Right kidney (tissue), 9 donors: ENCODE measurements around the gene CDKN2D.
A peak's percentile ranks its signal among the peaks of the same experiment; 100 is the strongest.

Experiments
- DNase-seq: peaks from one replicate; pipeline ENCODE4 v3.0.0-alpha.2; 2016
- long read RNA-seq, 8 donors: transcript quantifications; one replicate each; lab custom pipeline, GENCODE V29; 2026

Gene CDKN2D
- long read RNA-seq, donor 1, transcript CDKN2D-202 (2 exons, 1,422 nt), result major isoform, 11 of 12 reads
- long read RNA-seq, donor 1, partial matches to known transcripts, result 0 of 12 reads
- long read RNA-seq, donor 1, other reads (novel, unspliced or antisense), result 0 of 12 reads
- long read RNA-seq, donor 2, partial matches to known transcripts, result 0 of 5 reads
- long read RNA-seq, donor 2, other reads (novel, unspliced or antisense), result 0 of 5 reads
- long read RNA-seq, donor 3, partial matches to known transcripts, result 0 of 4 reads
- long read RNA-seq, donor 3, other reads (novel, unspliced or antisense), result 0 of 4 reads
- long read RNA-seq, donor 4, transcript CDKN2D-202 (2 exons, 1,422 nt), result major isoform, 10 of 10 reads
- long read RNA-seq, donor 4, partial matches to known transcripts, result 0 of 10 reads
- long read RNA-seq, donor 4, other reads (novel, unspliced or antisense), result 0 of 10 reads
- long read RNA-seq, donor 5, transcript CDKN2D-202 (2 exons, 1,422 nt), result major isoform, 13 of 17 reads
- long read RNA-seq, donor 5, partial matches to known transcripts, result 0 of 17 reads
- long read RNA-seq, donor 5, other reads (novel, unspliced or antisense), result 0 of 17 reads
- long read RNA-seq, donor 6, transcript CDKN2D-202 (2 exons, 1,422 nt), result major isoform, 8 of 10 reads
- long read RNA-seq, donor 6, partial matches to known transcripts, result 0 of 10 reads
- long read RNA-seq, donor 6, other reads (novel, unspliced or antisense), result 0 of 10 reads
- long read RNA-seq, donor 7, result 0 reads
- long read RNA-seq, donor 8, transcript CDKN2D-202 (2 exons, 1,422 nt), result major isoform, 6 of 6 reads
- long read RNA-seq, donor 8, partial matches to known transcripts, result 0 of 6 reads
- long read RNA-seq, donor 8, other reads (novel, unspliced or antisense), result 0 of 6 reads

DNA sequence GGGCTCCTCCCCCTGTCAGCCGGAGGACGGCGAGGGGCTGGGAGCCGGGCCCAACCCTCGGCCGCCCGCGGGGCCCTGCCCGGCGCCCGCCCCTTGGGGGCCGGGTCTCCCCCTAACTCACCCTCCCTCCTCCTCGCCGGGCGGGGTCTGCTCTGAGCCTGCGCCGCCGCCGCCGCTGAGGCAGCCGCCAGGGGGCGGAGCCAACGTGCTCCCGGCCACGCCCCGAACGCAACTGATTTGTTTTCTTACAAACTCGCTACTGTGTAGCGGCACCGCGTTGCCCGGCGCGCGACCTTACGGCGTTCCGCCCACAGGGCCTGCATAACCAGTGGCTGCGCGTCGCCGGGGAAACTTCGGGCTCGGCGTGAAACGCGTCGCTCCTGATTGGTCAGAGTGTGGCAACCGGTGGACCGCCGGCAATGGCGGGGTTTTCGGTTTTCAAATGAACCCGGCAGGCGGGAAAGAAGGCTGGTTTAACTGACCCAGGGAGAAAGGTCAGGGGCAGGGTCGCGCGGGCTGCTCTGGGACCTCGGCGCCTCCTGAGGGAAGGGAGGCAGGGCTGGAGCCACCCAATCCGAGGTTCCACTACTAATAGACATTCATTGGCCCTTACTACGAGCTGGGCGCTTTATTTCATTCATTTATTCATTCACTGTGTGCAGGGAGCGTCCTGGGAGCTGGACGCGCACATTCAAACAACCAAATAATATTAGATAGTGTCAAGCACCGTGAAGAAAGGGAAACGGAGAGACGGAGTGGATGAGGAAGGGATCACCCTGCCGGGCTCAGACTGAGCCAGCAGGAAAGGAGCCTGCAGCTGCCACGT lies at the start of gene CDKN2D:
TSS of gene CDKN2D (minus strand) at position 154 of the 826 bp plus-strand sequence. CDS start 326 bp downstream, outside the sequence.
- peak; percentile 94 for DNase-seq

DNA sequence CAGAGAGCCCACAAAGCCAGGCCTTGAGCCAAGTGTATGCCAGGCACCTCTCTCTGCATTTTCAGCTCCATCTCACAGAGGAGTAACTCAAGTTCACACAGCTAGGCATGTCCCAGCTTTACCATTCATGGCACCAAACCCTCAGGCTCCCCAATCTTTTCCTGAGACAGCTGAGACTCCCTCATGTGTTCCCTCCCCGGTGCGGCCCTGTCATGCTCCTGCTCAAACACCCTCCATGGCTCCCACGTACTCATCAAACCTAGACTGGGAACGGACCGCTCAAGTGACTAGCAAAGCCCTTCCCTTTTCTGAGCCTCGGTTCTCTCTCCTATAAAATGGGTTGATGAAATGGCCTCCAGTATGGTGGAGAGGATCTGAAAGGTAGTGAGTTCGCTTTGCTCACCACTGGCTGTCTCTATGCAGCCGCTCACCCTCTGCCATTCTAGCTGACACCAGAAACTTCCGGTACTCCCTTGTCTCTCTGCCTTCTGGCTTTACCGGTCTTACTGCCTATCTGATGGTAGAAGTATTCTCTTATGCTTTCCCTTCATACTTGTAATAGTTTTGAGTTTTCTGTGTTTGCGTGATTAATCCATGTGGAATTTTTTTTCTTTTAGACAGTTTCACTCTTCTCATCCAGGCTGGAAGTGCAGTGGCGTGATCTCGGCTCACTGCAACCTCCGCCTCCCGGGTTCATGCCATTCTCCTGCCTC lies 48.8 kb upstream of the CDKN2D start:
- no peak for DNase-seq

DNA sequence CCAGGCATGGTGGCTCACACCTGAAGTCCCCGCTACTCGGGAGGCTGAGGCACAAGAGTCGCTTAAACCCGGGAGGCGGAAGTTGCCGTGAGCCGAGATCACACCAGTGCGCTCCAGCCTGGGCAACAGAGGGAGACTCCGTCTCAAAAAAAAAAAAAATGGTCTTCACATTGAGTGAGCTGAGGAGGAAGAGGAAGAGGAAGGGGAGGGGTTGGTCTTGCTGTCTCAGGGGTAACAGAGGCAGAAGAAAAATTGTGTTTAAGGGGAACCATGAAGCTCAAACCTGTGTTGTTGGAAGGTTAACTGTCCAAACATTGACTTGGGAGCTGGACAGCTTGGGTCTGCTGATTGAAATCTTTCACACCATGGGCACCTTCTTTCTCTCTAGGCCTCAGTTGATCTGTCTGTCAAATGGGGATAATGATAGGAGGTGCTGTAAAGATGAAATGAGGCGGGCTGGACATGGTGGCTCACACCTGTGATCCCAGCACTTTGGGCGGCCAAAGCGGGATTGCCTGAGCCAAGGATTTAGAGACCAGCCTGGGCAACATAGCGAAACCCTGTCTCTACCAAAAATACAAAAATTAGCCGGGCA lies 46.7 kb upstream of the CDKN2D start:
- DNase-seq, result no peak

DNA sequence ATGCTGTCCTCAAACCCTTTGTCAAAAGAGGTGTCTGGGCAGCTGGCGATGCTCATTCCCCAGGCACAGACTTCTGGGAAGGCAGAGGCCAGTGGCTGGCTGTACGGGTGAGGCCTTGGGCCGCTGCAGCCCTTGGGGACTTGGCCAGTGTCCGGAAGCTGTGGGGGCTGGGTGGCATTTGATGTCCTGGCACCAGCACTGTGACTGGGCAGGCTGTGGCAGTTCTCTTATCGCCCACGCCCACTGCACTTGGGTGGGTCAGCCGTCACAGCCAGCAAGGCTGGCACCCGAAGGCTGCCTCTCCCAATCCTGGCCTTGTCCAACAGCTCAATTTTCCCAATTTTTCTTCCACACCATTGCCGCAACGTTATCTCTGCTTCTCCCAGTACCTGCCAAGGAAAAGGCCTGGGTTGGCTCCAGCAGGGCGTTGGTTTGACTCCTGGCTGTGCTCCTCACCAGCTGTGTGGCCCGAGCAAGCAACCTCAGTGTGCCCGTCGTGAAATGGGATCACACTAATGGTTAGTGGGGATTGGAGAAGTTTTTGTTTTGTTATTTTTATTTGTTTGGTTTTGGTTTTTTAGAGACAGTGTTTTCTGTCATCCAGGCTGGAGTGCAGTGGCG lies 43.8 kb upstream of the CDKN2D start:
- no peak for DNase-seq

DNA sequence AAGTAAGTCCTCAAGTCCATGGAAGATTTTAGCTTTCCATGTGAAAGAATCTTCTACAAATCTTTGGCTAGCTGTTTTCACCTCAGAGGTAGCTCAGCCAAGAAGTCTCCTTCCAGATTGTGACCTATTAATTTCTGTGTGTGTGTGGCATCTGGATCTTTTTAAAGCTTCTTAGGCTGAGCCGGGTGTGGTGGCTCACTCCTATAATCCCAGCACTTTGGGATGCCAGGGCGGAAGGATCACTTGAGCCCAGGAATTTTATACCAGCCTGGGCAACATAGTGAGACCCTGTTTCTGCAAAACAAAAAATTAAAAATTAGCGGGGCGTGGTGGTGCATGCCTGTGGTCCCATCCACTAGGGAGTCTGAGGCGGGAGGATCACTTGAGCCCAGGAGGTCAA lies 43.1 kb upstream of the CDKN2D start:
- DNase-seq, result no peak

DNA sequence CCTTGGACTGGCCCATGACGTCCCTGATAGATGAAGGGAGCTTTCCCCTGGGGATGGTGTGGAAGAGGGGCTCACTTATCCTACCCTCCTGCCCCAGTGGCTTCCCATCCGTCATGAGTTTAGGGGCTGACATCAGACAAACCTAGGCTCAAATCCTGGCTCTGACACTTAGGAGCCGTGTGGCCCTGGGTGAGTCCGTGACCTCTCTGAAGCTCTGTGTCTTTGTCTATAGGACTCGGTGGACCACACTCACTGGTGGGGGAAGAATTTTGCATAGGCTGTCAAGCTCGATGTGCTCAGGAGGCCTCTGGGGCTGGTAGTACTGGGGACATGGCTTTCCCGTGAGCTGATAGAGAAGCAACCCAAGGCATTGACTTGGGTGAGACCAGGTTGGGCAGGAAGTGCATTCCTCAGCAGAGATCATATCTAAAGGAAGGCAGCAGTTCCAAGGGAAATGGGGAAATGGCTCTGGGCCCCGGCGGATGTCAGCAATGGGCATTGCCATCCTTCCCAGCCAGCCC lies 35.7 kb upstream of the CDKN2D start:
- DNase-seq, result no peak

DNA sequence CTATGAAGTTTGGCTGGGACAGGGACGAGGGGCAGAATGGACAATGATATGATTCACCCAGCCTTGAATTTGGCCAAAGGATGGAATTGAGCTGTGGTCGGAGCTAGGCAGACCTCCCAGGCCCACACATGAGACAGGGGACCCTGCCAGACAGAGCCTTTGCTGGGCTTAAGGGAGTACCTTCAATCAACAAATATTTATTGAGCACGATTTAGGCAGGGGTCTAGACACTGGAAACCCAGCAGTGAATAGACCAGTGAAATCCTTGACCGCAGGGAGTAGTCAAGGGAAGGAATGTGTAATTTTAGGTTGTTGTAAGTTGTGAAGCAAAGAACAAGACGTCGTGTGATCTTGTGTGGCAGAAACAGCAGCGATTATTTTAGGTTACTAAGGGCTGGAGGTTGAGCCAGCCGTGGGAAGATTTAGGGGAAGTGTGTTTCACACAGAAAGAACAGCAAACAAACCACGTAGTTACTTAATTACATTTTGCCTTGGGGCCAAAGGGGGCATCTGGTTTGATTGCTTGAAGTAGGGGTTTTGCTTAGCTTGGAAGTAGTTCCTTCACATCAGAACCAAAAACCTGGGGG lies 35.2 kb upstream of the CDKN2D start:
- no peak for DNase-seq

DNA sequence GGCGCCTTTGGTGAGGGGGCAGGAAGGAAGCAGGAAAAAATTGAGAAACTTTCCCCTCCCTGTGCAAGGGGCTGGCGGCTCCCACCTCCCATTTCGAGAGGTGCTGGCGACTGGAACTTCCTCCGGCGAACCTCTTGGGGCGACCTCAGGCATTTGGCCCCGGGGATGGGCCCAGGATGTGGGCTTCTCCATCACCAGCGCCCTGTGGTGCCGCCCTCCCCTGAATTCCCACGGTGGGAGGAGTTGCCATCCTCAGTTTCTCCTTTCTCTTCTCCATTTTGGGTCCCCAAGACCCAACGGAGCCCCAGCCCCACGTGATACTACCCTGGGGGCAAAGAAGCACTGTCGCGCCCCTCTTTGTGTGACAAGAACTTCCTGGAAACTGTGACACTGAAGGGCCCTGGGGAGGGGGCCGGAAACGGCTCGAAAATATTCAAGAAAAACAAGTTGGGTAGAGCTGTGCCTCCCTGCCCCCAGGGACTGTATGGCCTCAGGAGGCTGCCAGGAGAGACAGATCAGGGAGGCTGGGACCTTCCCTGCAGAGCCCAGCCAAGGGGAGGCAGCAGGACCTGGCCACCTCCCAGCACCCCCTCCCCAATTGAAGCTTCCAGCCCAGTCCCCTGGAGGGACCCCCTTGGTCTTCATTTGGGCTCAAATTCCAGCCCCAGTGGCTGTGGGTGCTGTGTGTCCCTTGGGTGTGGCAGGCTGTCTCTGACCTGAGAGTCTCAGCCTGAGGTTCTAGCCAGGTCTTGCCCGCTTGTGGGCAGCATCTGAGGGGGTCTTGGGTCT lies 34.5 kb upstream of the CDKN2D start:
- no peak for DNase-seq

DNA sequence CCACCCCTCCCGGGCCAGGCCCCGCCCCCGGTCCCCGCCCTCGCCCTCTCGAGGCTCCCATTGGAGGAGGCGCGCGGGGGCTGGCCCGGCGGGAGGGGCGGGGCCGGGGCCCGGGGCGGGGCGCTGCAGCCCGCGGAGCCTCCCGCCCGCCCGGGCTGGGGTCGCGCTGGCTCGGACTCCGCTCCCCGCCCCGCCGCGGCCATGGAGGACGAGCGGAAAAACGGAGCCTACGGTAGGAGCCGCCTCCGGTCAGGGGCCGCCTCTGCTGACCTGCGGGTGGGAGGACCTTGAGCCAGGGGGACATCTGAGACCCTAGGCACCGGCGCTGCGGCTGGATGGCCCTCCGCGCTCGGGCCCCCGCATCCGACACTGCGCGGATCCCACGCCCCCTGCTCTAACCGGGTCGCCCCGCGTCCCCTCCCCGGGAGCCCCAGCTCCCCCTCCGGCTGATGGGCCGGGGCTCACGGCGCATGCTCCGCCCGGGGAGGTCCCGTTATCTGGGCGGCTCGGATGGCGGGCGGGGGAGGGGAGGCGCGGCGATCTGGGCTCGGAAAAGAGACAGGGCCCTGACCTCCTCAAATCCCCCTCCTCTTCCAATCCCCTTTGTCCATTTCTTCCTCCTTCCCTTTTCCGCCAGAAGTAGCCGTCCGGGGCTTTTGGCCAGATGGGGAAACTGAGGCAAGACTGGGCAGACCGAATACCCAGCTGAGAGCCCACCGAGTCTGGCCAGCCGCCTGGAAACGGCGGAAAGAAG lies 33.7 kb upstream of the CDKN2D start:
- DNase-seq, result peak; percentile 80

DNA sequence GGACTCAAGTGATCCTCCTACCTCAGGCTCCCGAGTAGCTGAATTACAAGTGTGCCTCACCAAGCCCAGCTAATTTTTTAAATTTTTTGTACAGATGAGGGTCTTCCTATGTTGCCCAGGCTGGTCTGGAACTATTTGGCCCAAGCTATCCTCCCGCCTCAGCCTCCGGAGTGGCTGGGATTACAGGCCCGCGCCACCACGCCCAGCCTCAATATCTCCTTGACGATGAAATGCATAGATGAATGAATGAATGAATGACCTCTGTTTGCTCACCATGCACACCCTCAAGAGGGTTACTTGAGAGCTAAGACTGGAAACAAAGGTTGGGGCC lies 33.2 kb upstream of the CDKN2D start:
- peak; percentile 46 for DNase-seq

DNA sequence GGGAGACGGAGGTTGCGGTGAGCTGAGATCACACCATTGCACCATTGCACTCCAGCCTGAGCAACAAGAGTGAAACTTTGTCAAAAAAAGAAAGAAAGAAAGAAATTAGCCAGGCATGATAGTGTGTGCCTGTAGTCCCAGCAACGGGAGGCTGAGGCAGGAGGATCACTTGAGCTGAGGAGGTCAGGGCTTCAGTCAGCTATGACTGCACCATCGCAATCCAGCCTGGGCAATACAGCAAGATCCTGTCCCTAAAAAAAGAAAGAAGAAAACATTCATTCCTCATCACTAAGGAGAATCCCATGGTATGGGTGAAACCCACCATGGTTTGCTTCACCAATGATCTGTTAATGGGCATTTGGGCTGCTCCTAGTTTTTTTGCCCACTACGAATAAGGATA lies 31.4 kb upstream of the CDKN2D start:
- no peak for DNase-seq

DNA sequence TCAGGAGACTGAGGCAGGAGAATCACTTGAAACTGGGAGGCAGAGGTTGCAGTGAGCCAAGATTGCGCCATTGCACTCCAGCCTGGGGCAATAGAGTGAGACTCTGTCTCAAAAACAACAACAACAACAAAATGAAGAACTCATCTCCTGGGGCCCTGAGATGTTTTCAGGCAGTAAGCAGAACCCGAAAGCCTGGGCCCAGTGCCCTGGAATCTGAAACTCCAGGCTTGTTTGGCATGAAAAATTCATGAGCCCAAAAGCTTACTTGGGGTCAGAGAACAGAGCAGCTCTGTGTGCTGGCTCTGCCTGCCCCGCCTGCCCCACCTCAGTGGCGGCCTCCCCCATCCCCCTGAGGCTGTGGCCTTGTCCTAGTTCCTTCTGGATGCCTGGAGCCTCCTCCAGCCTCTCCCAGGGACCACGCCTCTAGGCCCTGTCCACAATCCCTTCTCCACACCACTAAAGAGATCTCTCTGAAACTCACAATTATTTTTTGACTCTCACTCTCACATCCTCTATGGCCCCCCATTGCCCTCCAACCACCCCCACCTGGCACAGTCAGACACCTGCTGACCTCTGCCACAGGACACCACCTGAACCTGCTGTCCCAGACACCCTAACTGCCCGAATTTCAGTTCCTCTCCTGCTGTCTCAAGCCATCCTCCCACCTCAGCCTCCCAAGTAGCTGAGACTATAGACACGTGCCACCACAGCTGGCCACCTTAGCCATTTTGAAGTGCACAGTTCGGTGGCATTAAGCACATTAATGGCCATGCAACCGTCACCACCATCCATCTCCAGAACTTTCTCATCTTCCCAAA lies 25.2 kb upstream of the CDKN2D start:
- no peak for DNase-seq

DNA sequence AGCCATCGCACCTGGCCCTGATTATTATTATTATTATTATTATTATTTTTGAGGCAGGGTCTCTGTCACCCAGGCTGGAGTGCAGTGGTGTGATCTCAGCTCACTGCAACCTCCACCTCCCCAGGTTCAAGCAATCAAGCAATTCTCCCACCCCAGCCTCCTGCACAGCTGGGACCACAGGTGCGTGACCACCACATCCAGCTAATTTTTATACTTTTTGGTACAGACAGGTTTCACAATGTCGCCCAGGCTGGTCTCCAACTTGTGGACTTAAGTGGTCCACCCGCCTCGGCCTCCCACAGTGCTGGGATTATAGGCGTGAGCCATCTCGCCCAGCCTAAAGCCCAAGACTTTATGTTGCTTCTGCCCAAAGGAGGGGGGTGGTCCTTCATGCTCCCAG lies 24.4 kb upstream of the CDKN2D start:
- DNase-seq, result no peak

DNA sequence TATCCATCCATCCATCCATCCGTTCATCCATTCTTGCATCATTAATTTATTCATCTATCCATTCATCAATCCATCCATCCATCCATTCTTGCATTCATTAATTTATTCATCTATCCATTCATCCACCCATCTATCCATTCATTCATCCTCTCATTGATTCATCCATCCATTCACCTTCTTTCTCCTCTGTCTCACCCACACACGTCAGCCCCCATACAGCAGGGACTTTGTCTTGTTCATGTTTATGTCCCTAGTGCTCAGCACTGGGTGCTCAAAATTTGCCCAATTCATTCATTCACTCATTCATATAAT lies 19.0 kb upstream of the CDKN2D start:
- DNase-seq, result no peak

DNA sequence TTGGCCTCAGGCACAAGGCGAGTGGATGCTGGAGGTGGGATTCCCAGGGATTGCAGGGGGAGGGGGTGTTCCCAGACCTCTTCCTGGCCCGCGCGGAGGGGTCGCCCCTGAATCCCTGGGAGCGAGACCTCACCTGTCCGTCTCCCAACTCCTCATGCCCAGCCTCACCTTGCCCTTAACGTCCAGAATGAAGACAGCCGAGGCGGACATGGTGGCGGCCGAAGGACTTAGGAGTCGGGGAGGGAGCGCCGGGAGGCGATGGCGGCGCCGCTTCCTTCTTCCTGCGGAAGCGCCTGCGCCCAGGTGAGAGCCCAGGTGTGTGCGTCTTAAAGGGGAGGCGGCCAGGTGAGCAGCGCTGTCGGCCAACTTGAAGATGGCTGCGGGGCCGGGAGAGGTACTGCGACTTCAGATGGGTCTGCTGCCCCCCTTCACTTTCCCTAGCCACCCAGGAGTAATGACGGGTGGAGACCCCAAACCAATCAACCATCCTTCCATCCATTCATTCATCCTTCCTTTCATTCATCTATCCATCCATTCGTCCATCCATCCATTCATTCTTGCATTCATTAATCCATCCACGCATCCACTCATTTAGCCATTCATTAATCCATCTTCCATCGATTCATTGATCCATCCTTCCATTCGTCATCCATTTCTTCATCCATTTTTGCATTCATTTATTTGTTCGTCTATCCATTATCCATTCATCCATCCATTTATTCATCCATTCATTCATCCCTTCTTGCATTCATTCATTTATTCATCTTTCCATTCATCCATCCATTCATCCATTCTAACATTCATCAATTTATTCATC lies 18.5 kb upstream of the CDKN2D start, which contains the start of gene AP1M2:
TSS of gene AP1M2 (minus strand) at position 291 of the 817 bp plus-strand sequence. CDS start at position 210, 81 bp downstream.
- no peak for DNase-seq

DNA sequence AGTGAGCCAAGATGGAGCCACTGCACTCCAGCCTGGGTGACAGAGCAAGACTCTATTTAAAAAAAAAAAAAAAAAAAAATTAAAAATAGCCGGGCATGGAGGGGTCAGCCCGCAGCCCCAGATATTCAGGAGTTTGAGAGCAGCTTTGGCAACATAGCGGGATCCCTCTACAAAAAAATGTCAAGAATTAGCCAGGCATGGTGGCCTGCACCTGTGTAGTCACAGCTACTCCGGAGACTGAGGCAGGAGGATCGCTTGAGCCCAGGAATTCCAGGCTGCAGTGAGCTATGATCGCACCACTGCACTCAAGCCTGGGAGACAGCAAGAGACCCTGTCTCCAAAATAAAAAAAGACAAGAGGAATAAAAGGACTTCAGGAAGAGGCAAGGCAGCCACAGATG lies 17.6 kb upstream of the CDKN2D start:
- no peak for DNase-seq
